ENCODE results near the gene YJU2.

- TF ChIP-seq POLR2A (IDR thresholded peaks at IDR 0.05) (no peak), EP300 (IDR thresholded peaks at IDR 0.05) (no peak)
- TF ChIP-seq, protein P1, sequence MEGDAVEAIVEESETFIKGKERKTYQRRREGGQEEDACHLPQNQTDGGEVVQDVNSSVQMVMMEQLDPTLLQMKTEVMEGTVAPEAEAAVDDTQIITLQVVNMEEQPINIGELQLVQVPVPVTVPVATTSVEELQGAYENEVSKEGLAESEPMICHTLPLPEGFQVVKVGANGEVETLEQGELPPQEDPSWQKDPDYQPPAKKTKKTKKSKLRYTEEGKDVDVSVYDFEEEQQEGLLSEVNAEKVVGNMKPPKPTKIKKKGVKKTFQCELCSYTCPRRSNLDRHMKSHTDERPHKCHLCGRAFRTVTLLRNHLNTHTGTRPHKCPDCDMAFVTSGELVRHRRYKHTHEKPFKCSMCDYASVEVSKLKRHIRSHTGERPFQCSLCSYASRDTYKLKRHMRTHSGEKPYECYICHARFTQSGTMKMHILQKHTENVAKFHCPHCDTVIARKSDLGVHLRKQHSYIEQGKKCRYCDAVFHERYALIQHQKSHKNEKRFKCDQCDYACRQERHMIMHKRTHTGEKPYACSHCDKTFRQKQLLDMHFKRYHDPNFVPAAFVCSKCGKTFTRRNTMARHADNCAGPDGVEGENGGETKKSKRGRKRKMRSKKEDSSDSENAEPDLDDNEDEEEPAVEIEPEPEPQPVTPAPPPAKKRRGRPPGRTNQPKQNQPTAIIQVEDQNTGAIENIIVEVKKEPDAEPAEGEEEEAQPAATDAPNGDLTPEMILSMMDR (IDR thresholded peaks at IDR 0.05) = no peak
Observed at GRCh38 chr19:4268816-4269430, 22.0 kb downstream of the YJU2 start.

All from tibial nerve (tissue), 4 donors.